Measurements from ENCODE around the gene KLHL42.

The KLHL42 gene

DNA sequence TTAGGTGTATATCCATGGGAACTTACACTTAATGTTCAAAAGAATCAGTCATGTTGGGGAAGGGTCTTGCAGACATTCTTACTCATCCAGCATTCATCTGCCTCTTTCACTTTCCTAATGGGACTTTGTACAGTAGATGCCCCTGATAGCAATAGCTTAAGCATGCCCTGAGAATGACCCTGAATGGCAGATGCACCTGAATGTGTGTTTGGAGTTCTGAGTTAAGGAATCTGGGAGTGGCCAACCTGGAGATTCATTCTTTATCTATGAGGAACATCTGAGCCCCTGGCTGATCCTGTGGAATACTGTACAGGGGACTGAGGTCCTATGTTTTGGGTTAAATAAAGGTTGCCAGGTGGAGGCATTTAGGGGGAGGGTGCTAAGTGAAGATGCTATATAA lies 71.3 kb downstream of the KLHL42 start:
- TF ChIP-seq, protein P1, sequence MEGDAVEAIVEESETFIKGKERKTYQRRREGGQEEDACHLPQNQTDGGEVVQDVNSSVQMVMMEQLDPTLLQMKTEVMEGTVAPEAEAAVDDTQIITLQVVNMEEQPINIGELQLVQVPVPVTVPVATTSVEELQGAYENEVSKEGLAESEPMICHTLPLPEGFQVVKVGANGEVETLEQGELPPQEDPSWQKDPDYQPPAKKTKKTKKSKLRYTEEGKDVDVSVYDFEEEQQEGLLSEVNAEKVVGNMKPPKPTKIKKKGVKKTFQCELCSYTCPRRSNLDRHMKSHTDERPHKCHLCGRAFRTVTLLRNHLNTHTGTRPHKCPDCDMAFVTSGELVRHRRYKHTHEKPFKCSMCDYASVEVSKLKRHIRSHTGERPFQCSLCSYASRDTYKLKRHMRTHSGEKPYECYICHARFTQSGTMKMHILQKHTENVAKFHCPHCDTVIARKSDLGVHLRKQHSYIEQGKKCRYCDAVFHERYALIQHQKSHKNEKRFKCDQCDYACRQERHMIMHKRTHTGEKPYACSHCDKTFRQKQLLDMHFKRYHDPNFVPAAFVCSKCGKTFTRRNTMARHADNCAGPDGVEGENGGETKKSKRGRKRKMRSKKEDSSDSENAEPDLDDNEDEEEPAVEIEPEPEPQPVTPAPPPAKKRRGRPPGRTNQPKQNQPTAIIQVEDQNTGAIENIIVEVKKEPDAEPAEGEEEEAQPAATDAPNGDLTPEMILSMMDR (IDR thresholded peaks at IDR 0.05; ENCODE audit: borderline replicate concordance, control extremely low read depth, extremely low read depth, insufficient read depth, missing control alignments) = no peak
- DNase-seq (ENCODE audit: low spot score) = no peak
- in situ Hi-C loops (cut with MboI; ENCODE audit: low sequenced_read_pairs, unreplicated experiment) = no loop called here

DNA sequence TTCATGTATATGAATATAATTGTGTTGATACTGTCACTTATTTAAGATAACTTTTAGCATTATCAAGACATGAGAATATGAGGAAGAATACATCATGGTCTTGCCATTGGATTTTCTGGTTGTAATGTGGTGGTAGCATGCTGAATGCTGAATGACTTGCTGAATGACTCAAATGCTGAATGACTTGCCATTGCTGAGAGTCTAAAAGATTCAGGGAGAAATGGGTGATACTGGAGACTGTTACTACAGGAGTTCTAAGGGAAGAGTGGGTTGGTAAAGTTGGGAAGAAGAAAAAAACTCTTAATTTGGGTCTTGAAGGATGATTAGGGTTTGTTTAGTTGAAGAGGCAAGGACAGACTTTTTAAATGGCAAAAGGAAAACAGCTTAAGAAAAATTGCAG lies 72.1 kb downstream of the KLHL42 start:
- no peak for DNase-seq (ENCODE audit: low spot score)
- TF ChIP-seq, protein P1 (IDR thresholded peaks at IDR 0.05; ENCODE audit: borderline replicate concordance, control extremely low read depth, extremely low read depth, insufficient read depth, missing control alignments) = no peak
- in situ Hi-C loops (cut with MboI; ENCODE audit: low sequenced_read_pairs, unreplicated experiment) = no loop called here

All from GM13976 (cell line).